HG02759 (cell line): ENCODE measurements around the gene TNKS2.
"Not testable (repeated sequence)": the region's sequence is repeated elsewhere in the genome, so short reads cannot be mapped to it uniquely, and the experiment has no call there.

Experiments used
- ATAC-seq: cut with Tn5 transposase; IDR thresholded peaks from one replicate; pipeline ENCODE4 v1.9.1; 2021; ENCODE audit warnings: mild to moderate bottlenecking, moderate library complexity; ENCODE audit not compliant: unreplicated experiment

The TNKS2 gene

DNA sequence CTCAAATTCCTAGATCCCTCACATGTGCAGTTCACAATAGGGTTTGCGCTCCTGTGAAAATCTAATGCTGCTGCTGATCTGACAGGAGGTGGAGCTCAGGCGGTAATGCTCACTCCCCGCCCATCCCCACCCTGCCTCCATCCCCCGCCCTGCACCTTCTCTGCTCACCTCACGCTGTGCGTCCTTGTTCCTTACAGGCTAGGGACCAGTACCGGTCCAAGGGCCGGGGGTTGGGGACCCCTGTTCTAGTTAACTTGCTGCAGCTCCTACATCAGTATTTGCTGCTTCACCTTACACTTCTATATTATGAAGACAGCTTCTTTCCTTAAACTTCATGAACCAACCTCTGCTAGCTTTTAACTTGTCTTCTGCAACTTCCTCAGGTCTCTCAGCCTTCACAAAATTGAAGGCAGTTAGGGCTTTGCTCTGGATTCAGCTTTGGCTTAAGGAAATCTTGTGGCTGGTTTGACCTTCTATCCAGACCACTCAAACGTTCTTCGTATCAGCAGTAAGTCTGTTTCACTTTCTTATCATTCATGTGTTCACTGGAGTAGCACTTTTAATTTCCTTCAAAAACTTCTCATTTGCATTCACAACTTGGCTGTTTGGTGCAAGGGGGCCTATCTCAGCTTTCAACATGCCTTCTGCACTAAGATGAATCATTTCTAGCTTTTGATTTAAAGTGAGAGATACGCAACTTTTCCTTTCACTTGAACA, 1.7 kb upstream of the TNKS2 start:
- ATAC-seq, result peak; percentile 39

DNA sequence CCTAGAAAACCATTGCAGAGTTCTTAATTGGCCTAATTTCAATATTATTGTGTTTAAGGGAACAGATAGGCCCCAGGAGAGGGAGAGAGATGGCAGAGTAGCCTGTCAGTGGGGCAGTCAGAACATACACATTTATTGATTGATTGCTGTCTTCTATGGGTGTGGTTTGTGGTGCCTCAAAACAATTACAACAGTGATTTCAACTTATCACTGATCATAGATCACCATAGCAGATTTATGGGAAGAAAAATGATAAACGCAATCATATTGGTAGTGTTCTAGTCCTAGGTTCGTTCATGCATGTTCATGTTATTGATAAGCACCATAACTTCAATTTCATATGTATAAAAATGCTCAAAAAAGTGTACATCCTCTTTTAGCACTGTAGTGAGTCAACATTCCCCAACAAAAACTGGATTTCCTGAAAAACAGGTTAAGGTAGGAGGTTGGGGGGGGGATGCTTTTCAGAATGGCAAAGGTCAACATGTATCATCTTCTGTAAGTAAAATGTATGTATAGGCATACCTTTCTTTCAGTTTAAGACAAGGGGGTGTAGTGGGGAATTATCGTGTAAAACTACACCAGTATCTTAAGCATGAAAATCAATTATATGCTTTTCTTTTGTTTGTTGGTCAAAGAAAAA, 1.1 kb upstream of the TNKS2 start:
- ATAC-seq, result no peak

DNA sequence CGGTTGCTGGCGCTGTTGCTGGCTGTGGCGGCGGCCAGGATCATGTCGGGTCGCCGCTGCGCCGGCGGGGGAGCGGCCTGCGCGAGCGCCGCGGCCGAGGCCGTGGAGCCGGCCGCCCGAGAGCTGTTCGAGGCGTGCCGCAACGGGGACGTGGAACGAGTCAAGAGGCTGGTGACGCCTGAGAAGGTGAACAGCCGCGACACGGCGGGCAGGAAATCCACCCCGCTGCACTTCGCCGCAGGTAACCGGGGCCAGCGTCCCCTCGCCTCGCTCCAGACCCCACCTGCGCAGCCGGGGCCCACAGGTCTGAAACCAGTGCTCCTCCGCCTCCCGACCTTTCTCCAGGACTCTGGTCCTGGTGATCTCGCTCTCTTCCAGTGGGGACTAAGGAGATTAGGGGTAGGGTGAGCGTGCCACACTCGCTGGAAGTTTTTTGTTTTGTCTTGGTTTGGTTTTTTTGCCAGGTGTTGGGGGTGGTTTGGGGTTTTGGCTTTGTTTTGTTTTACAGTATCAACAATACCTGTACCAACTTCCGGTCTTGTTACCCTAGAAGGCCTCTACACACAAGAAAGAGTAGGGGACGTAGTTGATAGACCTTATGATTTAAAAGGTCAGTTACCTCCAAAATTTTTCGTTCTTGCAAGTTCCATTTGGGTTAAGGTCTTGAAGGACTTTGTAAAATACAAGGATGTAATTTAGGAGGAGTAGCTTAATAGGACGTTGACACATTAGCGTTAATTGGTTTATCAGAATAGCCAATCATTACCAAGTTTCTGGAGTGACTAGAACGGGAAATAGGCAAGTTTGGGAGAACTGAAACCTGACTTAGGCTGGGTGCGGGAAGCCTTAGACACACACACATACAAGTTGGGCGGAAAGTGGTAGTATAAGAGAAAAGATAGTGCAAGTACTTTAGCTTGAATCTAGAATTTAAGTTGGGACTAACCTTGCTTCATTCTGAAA, 704 bp downstream of the TNKS2 start:
- ATAC-seq, result peak; percentile 42

DNA sequence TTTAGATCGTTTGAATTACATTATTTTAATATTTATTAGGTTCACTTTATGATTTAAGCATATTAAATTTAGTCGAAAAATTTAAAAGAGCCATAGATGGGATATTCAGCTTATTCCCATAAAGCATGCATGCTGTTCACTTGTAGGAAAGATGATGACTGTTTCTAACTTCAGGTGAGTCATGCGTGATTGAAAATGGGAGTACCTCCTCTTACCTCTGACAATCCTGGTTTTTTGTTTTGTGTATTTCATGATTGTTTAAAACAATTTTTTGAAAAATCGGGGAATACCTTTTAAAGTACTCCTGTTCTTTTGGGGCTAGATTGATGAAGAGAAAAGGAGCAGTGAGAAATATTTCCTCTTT, 1.4 kb downstream of the TNKS2 start:
- no peak for ATAC-seq

DNA sequence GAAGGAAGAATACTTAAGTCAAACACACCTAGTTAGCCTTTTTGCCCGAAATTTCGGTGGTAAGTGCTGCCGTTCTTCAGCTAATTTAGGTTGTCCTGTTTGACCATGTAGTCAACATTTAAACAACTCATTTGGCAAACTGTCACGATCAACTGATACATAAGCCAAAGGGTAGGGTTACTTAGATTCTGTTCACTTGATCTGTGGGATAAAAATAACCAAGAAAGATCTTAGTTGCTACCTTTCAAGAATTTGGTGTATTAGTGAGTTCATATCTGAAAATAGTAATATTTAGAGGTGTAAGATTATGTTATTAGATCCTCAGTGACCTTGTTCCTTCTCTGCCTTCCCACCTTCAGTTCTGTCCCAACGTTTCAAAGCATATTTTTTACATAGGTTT, 2.0 kb downstream of the TNKS2 start:
- no peak for ATAC-seq

DNA sequence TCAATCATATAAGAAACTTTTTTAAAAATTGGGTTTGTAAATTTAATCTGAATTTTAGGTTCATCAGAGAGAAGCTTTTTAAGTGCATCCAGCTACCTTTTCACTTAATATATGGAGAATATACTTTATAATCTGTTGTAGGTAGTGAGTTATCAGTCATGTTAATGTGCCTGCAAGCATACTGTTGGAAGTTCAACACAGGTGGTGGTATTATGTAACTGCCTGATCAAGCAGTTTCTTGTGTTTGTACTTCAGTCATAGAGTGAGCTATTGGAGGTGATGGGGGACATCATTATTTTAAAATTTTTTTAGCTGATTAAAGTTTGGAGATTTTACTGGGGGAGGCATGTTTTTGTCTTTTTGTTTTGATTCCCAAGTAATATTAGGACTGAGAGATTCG, 2.5 kb downstream of the TNKS2 start:
- ATAC-seq, result no peak

DNA sequence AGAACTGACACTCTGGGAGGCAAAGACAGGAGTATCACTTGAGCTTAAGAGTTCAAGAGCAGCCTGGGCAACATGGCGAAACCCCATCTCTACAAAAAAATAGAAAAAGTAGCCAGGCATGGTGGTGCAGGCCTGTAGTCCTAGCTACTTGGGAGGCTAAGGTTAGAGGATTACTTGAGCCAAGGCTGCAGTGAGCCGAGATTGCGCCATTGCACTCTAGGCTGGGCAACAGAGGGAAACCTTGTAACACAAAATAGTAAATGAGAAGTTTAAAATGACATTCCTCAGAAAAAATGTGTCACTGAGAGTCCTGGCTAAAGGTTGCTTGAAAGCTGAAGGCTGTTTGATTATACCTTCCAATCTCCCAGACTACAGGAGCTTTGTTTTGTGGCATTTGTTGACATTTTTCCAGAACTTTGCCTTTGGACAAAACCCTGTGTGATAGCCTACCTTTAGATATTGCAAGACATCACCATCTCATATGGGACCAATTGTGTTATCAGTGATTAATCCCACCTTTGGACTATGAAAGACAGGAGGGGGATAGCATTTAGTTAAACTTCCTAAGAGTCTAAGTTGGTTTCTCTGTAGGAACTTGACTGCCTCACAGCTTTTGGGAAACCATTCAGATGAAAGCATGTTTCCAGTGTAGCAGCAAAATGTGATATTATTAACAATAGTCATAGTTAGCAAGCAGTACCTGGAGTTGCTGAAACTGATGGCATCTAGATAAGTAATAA, 5.3 kb downstream of the TNKS2 start:
- ATAC-seq, result no peak

DNA sequence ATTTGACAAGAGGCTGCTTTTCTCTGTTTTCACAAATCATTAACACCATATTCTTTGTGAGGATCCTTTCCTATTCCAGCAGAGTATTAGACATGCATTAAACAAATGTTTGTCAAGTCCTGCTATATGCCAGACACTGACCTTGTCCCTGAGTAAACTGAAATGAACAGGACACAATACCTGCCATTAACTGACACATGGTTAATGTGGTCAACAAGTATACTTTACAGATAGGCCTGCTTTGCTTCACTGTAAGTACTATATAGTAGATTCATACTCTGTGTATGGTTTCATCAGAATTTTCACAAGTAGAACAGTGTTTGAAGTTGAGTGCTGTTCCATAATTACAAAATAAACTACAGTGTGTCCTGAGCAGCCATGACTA, 5.9 kb downstream of the TNKS2 start:
- no peak for ATAC-seq

DNA sequence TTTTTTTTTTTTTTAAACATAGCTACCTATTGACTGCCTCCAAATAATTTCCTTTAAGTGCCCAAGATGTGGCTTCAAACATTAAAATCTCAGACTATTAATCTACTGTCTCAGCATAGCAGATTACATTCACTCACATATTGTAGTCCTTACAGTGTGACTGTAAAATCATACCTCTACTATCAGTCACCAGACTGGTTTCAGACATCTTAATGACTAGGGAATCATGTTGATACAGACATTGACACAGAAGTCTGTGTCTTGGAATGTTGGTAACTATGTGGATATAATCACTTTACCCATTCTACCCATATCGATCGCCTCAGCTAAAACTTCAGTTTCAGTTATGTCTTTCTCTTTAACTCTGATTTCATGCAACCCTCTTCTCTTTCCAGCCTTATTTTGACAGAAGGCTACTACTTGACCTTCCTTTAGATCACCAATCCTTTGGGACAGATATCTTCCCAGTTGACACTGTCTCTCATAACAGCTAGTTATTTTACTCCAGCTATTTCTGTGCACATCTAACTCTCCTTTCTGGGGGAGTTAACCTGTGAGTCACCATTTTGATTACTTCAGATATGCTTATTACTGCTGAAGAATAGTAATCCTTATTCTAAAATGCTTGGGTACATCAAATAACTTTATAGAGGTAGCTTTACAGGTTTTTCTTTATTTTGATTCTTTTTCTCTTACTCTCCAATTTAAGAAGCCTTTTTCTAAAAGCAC, 7.0 kb downstream of the TNKS2 start:
- no peak for ATAC-seq

DNA sequence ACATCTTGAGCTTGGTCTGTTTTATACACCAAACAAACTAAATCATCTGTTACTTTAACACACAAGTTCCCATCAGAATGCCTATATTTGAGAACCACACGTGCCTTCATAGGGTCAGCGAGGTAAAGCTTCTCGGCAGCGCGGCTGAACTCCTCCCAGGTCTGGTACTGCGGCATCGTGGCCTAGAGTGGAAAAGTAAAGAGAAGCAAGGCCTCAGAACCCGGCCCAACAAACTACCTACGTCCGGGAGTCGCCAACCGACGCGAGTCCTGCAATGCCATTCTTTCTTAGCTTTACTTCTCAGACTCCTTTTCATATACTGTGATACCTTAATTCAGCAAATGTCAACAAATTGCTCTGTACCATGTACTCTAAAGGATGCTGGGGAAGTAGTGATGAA, 9.0 kb downstream of the TNKS2 start:
- ATAC-seq, result not testable (repeated sequence)

DNA sequence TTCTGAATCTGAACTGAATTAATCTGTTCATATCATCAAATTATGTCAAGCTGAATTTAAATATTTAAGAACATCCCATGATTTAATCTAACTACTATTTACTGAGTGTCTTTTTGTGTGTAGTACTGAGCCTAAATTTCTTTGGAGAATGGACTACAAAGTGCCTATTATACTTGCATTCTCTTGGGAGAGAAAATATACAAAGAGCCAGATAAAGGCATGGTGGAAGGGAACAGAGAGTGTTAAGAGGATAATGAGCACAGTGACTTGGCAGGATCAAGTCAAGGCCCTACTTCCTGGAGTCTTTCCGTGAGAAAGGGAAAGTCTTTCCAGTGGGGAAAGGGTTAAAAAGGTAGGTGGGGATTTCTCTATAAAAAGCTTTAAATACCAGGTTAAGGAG, 15.0 kb downstream of the TNKS2 start:
- ATAC-seq, result no peak

DNA sequence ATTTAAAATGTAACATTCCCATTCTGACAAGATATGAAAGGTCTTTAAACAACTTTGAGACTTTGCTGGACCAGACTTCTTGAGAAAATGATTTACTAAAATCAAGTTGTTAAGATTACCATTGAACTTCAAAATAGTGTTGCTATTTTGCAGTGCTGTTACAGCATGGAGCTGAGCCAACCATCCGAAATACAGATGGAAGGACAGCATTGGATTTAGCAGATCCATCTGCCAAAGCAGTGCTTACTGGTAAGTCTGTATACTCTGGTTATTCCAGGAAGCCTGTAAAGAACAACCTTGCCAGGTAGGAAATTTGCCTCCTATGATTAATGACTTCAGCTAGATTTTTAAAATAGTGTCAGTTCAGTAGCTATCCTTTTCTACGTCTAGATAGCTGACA, 18.8 kb downstream of the TNKS2 start:
- no peak for ATAC-seq

DNA sequence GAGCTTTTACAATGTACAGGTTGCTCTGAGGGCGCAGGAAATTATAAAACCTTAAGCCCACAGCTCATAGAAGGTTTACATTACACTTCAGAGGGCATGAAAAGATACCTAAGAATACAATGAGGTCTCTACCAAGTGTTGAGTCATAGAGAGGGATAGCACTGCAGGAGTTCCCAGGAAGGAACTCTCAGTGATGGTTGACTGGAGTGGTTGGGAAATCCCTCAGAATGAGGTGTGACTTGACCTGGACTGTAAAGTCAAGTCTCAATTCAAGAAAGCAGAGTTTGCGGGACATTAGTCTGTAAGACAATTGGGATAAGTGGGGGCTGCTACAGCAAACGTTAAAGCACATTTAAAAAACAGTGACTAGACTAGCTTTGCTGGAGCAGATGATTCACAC, 21.9 kb downstream of the TNKS2 start:
- ATAC-seq, result no peak

DNA sequence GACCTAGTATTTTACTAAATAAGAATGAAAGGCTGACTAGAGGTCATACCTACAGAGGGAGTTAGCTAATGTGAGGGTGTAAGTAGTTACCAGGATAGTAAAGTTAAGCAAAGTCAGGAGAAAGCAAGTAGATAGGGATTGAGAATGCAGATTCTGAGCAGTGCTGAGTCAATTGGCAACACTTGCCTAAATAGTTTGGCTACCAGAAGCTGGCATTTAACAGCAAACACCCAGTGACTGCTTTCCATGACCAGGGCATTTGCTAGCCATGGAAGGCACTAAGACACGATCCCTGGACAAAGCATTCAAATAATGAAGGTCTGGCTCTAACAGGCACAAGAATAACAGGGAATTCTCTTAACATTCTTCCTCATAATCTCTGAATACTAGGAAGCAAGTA, 25.9 kb downstream of the TNKS2 start:
- ATAC-seq, result no peak

DNA sequence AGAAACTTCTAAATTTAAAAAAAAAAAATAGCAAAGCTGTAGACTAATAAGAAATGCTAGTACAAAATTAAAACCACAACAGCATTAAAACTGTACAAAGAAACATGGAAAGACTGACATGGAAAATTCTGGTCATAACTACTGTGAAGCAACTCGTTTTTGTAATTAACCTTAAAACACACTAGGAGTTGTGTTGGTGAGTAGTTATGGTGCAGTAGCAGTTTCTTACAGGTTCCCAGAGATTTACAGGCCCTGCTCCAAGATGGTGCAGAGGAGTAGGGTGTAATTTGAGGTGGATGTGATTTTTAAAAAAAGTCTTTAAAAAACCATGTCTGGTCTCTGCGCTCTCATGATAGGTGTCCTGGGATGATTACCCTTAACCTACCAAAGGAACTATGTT, 31.0 kb downstream of the TNKS2 start:
- no peak for ATAC-seq

DNA sequence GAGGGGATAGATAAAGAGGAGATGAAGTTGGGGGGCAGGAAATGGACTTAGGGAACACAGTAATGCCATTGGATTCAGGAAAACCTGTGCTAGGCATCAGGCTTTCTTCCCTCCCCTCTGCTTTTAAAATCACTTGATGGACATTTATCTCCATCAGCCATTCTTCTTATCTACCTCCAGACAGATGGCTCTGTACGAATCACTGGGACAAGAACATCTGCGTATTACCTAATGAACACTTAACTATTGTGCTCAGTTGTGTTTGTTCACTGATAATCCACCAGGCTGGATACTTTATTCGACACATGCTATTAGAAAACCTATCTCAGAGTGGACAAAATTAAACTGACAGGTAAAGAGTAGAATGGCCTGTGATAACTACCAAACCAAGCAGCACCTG, 40.0 kb downstream of the TNKS2 start:
- ATAC-seq, result no peak

DNA sequence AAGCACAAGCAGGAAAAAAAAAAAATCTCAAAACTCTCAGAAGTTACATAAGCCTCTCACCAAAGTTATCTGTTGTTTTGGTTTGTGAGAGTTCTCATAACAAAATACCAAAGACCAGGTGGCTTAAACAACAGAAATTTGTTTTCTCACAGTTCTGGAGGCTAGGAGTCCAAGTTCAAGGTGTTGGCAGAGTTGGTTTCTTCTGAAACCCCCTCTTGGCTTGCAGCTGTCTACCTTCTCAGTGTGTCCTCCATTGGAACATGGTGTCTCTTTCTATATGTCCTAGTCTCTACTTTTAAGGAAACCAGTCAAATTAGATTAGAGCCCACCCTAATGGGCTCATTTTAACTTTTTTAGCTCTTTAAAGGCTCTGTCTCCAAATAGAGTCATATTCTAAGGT, 44.9 kb downstream of the TNKS2 start:
- ATAC-seq, result no peak

DNA sequence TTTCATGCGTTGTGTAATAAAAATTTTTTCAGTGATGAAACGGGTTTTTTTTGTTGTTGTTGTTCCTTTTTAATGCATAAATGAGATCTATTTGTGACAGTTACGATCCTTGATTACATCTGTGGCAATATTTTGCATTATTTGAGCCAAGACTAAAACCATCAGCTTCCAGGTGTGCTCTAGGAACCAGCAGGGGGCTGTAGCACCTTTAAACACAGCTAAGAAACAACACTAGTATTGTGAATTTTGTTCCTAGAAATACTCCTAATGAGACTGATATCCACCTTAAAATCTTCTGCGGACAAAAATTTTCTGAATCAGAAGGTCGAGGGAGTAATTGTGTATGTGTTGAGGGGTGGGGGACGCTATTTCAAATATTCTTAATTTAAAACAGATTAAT, 58.4 kb downstream of the TNKS2 start:
- no peak for ATAC-seq

DNA sequence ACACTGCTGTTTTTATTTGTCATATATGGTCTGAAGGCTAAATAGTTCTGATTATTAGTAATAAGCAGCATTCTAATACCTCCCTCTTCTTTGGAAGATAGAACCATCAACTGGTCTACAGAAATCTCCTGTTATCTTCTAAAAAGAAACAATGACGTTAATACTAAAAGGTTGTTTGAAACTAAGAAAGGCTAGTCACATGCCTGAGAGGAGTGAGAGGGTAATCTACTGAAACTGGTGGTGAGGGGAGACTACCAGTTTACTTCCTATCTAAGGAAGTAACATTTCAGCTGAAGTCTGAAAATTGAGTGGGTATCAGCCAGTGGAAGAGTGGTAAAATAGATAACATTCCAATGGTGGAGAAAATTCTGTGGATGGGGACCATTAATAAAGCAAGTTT, 62.7 kb downstream of the TNKS2 start:
- no peak for ATAC-seq

DNA sequence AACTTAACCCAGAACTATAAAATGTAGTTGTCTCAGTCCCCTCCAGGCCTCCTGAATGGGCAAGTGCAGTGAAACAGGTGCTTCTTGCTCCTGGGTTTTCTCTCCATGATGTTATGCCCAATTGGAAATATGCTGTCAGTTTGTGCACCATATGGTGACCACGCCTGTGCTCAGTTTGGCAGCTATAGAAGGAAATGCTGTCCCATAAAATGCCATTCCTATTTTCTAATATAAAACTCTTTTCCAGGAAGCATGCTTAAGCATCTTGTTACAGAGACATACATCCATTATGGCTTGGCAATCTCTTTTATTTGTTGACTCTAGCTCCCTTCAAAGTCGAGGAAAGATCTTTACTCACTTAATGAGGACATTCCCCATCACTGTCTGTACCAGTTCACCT, 65.9 kb downstream of the TNKS2 start:
- ATAC-seq, result no peak

DNA sequence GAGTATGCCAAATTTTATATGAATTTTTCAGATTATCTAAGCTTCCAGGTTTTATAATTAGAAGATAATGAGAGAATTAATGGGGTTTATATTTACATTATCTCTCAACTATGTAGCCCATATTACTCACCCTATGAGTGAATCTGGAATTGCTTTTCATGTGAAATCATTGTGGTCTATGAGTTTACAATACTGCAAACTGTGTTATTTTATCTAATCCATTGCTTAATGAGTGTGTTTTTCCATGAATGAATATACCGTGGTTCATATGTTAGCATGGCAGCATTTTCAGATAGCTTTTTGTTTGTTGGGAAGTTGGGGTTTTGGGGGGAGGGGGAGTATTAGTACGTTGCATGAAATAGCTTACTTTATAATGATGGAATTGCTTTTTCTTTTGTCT, 66.5 kb downstream of the TNKS2 start:
- ATAC-seq, result no peak
